A673 (cell line): ENCODE results near the gene GAL3ST1.

Source experiments
- EZH2 ChIP-seq: fragments of 200-600 bp; sonication (generic); IDR thresholded peaks from 2 replicates; pipeline ENCODE4 v1.6.1; 2017; ENCODE audit warnings: borderline replicate concordance, low read depth, mild to moderate bottlenecking, mixed read lengths, antibody characterized with exemption, low read length; ENCODE audit not compliant: poor library complexity, severe bottlenecking
- TF ChIP-seq, protein P1 (sequence below): fragments of 300-800, 200-600 bp; sonication (generic); conservative IDR thresholded peaks from 2 replicates; pipeline ENCODE4 v1.5.1; 2017; ENCODE audit warnings: low read depth, mild to moderate bottlenecking, antibody characterized with exemption, low read length, moderate library complexity, mixed read lengths

DNA sequence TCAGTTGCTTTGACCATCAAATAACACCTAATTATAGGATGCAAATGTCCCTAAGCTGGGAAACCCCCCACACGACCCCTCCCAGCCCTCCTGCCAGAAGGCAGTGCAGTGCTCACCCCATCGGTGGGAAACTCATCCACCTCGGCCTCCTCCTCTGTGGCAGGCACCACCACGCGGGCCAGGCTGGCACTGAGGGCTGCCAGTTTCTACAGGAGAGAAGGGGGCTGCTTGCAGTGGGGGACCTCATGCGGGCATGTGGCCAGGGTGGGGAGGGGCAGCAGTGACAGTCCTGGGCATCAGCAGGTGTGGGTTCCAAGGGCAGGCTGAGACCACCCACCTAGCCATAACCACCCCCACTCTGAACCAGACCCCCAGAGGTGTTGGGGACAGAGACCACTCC lies 6.4 kb upstream of the GAL3ST1 start:
- TF ChIP-seq, protein P1, sequence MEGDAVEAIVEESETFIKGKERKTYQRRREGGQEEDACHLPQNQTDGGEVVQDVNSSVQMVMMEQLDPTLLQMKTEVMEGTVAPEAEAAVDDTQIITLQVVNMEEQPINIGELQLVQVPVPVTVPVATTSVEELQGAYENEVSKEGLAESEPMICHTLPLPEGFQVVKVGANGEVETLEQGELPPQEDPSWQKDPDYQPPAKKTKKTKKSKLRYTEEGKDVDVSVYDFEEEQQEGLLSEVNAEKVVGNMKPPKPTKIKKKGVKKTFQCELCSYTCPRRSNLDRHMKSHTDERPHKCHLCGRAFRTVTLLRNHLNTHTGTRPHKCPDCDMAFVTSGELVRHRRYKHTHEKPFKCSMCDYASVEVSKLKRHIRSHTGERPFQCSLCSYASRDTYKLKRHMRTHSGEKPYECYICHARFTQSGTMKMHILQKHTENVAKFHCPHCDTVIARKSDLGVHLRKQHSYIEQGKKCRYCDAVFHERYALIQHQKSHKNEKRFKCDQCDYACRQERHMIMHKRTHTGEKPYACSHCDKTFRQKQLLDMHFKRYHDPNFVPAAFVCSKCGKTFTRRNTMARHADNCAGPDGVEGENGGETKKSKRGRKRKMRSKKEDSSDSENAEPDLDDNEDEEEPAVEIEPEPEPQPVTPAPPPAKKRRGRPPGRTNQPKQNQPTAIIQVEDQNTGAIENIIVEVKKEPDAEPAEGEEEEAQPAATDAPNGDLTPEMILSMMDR: no peak
- no peak for TF ChIP-seq EZH2
